CD4-positive, alpha-beta T cell (primary cell): ENCODE data around the gene RBCK1. TPM values are rescaled to one million over a fixed set of nuclear protein-coding genes. Genes with fewer than 3 reads are reported as not detected.

Source experiments
- ATAC-seq: fragments of 200-7000 bp; cut with Tn5 transposase; one replicate; pipeline ENCODE4 v1.10.0; 2022; ENCODE audit warnings: mild to moderate bottlenecking; ENCODE audit not compliant: poor library complexity
- CTCF ChIA-PET: fragments of 350-600 bp; sonication (Branson Sonifier 250); formaldehyde crosslinking; loops from one replicate; lab custom pipeline; 2021; ENCODE audit warnings: antibody characterized with exemption, inconsistent platforms; lab: Charles Lee
- POLR2A ChIA-PET: fragments of 350-600 bp; sonication (Branson Sonifier 250); formaldehyde crosslinking; loops from one replicate; lab custom pipeline; 2021; ENCODE audit warnings: antibody characterized with exemption, inconsistent platforms; lab: Charles Lee
- DNase-seq, 14 experiments: peaks; one replicate each; pipeline ENCODE4 v3.0.0-alpha.2; 2013 to 2020; ENCODE audit warnings: mixed read lengths in 2 of 14
- H3K27ac ChIP-seq, 2 donors: one replicate each; pipeline versions ENCODE4 v1.5.1 to v1.7.0; 2013; ENCODE audit warnings: low read length in 2 of 2, low read depth in 1 of 2, mild to moderate bottlenecking in 1 of 2
- H3K27me3 ChIP-seq, 2 experiments: 1 replicate in 1 of 2; 2 replicates in 1 of 2; pipeline versions ENCODE4 v1.6.1 to v1.7.0; 2013; ENCODE audit warnings: low read length in 2 of 2, control low read depth in 1 of 2, mild to moderate bottlenecking in 1 of 2, moderate library complexity in 1 of 2; ENCODE audit not compliant: insufficient read depth in 2 of 2, control insufficient read depth in 1 of 2
- H3K36me3 ChIP-seq: one replicate; pipeline ENCODE4 v1.6.1; 2013; ENCODE audit warnings: low read length, control low read depth; ENCODE audit not compliant: insufficient read depth
- H3K4me1 ChIP-seq: one replicate; pipeline ENCODE4 v1.6.1; 2013; ENCODE audit warnings: low read length, control low read depth; ENCODE audit not compliant: insufficient read depth
- H3K4me3 ChIP-seq: one replicate; pipeline ENCODE4 v1.5.1; 2013; ENCODE audit warnings: mild to moderate bottlenecking, low read length, moderate library complexity
- H3K9me3 ChIP-seq, 2 experiments: 1 replicate in 1 of 2; 2 replicates in 1 of 2; pipeline versions ENCODE4 v1.6.1 to v1.7.0; 2013; ENCODE audit warnings: low read length in 2 of 2, mild to moderate bottlenecking in 2 of 2, control low read depth in 1 of 2, moderate library complexity in 1 of 2; ENCODE audit not compliant: control insufficient read depth in 1 of 2, insufficient read depth in 1 of 2
- H3K27ac Mint-ChIP-seq: one replicate; pipeline ENCODE4 v1.8.0; 2020; ENCODE audit warnings: mixed read lengths
- H3K27me3 Mint-ChIP-seq: one replicate; pipeline ENCODE4 v1.8.0; 2021; ENCODE audit warnings: mixed read lengths
- H3K36me3 Mint-ChIP-seq: one replicate; pipeline ENCODE4 v1.8.0; 2021; ENCODE audit warnings: low read depth, mixed read lengths
- H3K4me1 Mint-ChIP-seq: one replicate; pipeline ENCODE4 v1.8.0; 2021; ENCODE audit warnings: low read depth, mixed read lengths
- H3K4me3 Mint-ChIP-seq: one replicate; pipeline ENCODE4 v1.8.0; 2020; ENCODE audit warnings: mild to moderate bottlenecking, mixed read lengths
- H3K9me3 Mint-ChIP-seq: one replicate; pipeline ENCODE4 v1.8.0; 2020; ENCODE audit warnings: mixed read lengths
- CTCF ChIP-seq: fragments of 200-600 bp; IDR thresholded peaks from one replicate; pipeline ENCODE4 v1.8.0; 2022; ENCODE audit warnings: antibody characterized with exemption, mild to moderate bottlenecking
- intact Hi-C, 2 experiments: fragments of 100-400 bp; cut with DNase I in 1 of 2; cut with micrococcal nuclease in 1 of 2; formaldehyde crosslinking; loops; one replicate each; pipeline versions ENCODE4 v1.15.1 to v1.9.0; 2023 to 2025; cut with DNase I, micrococcal nuclease
- total RNA-seq, 174 experiments: library from RNA in 2 of 174; stranded (reverse) in 2 of 174; gene quantifications; one replicate each; pipeline ENCODE4 v1.2.3 and lab custom pipeline; 2021 to 2026

Gene RBCK1
- total RNA-seq, 2 experiments from 2014 or later, result 53.3 to 57.3 TPM

GRCh38 chr20:462199-462991 is 54.3 kb downstream of the RBCK1 start, which contains the start of gene TBC1D20:
TSS of gene TBC1D20 (minus strand) at chr20:462533. CDS start at chr20:462405, 128 bp downstream.
- ATAC-seq, result peak; percentile 97
- CTCF ChIA-PET, result interaction anchor here (0.8 to 1.9 kb wide), 10 partner anchors 16 to 158 kb away, joined by 3 to 8 read pairs (median 3); partner anchors contain the start of gene TRIB3
- POLR2A ChIA-PET, result interaction anchor here (0.9 to 2.6 kb wide), 6 partner anchors 22 to 81 kb away, joined by 3 to 31 read pairs (median 10); partner anchors contain the start of genes CSNK2A1, RBCK1 and TRIB3

GRCh38 chr20:467755-468154 is 59.7 kb downstream of the RBCK1 start:
- H3K36me3 ChIP-seq, result no peaks in the 10 kb centered on the region
- peaks cover 5% of the 10 kb centered on the region for H3K4me1 ChIP-seq
- H3K4me1 Mint-ChIP-seq, result peaks cover 11% of the 10 kb centered on the region
- ChIA-PET POLR2A (no interaction called here), CTCF (no interaction called here)
- H3K27ac ChIP-seq, result no peak overlapping the region
- no peak for DNase-seq
- H3K4me3 Mint-ChIP-seq, result no peak overlapping the region
- no peaks in the 10 kb centered on the region for H3K27me3 ChIP-seq
- no peak overlapping the region for H3K4me3 ChIP-seq
- no peaks in the 10 kb centered on the region for H3K27me3 Mint-ChIP-seq
- peaks cover 6% of the 10 kb centered on the region for H3K9me3 Mint-ChIP-seq
- no peak for ATAC-seq
- no peak for TF ChIP-seq CTCF
- intact Hi-C loops, result no loop called here
- no peak overlapping the region for H3K27ac Mint-ChIP-seq
- peaks cover 3 to 5% of the 10 kb centered on the region in 2 experiments for H3K9me3 ChIP-seq
- H3K36me3 Mint-ChIP-seq, result no peaks in the 10 kb centered on the region

More at GRCh38 chr20:462199-462991, 54.3 kb downstream of the RBCK1 start, which contains the start of gene TBC1D20:
- intact Hi-C loops, result loop anchor here (1.0 to 5.0 kb wide), 7 partner anchors 16 to 655 kb away; partner anchors contain the start of genes CSNK2A1 (in 1 of the 2) and PSMF1 (in 1 of the 2)
- peak within 1 kb of the TSS; percentile 59 to 67 for H3K27ac ChIP-seq
- peak; percentile 20 for TF ChIP-seq CTCF
- no peaks in the 10 kb centered on the region for H3K27me3 ChIP-seq
- no peaks in the 10 kb centered on the region for H3K36me3 ChIP-seq
- H3K27ac Mint-ChIP-seq, result peak within 1 kb of the TSS; percentile 90
- H3K27me3 Mint-ChIP-seq, result no peaks in the 10 kb centered on the region
- H3K9me3 Mint-ChIP-seq, result no peaks in the 10 kb centered on the region
- peaks cover 53% of the 10 kb centered on the region for H3K4me1 Mint-ChIP-seq
- peak within 1 kb of the TSS; percentile 90 for H3K4me3 ChIP-seq
- peak; percentile 72 to 95 (median 85) for DNase-seq
- H3K4me3 Mint-ChIP-seq, result peak within 1 kb of the TSS; percentile 98
- peaks cover 6% of the 10 kb centered on the region for H3K36me3 Mint-ChIP-seq
- H3K9me3 ChIP-seq, result no peaks in the 10 kb centered on the region
- H3K4me1 ChIP-seq, result peaks cover 34% of the 10 kb centered on the region

- no peak for TF ChIP-seq CTCF
- Mint-ChIP-seq H3K4me1 (no peaks in the 10 kb centered on the region), H3K27ac (no peak overlapping the region), H3K27me3 (no peaks in the 10 kb centered on the region), H3K36me3 (no peaks in the 10 kb centered on the region), H3K4me3 (no peak overlapping the region), H3K9me3 (peaks cover 6% of the 10 kb centered on the region)
- H3K27ac ChIP-seq, result no peak overlapping the region
- no peaks in the 10 kb centered on the region for H3K4me1 ChIP-seq
- ATAC-seq (no peak), DNase-seq (no peak)
- H3K36me3 ChIP-seq, result peaks cover 5% of the 10 kb centered on the region
- intact Hi-C loops, result no loop called here
- H3K4me3 ChIP-seq, result no peak overlapping the region
- H3K9me3 ChIP-seq, result peaks cover 3 to 5% of the 10 kb centered on the region in 2 experiments
- H3K27me3 ChIP-seq, result no peaks in the 10 kb centered on the region
- ChIA-PET POLR2A (no interaction called here), CTCF (no interaction called here)
These were observed 61.8 kb downstream of the RBCK1 start for GRCh38 chr20:469746-470490.
